Right renal cortex interstitium (tissue), 3 donors: ENCODE data around the gene MCAM. TPM values are rescaled to one million over a fixed set of nuclear protein-coding genes. Genes with fewer than 3 reads are reported as not detected.

Experiments used
- DNase-seq, 3 donors: peaks; one replicate each; pipeline ENCODE4 v3.0.0-alpha.2; 2013; ENCODE audit warnings: low read depth in 3 of 3, low spot score in 2 of 3
- polyA plus RNA-seq, 3 donors: library from polyadenylated mRNA; unstranded; fragments of 120-200 nt; gene quantifications; one replicate each; pipeline ENCODE4 v1.2.1, GENCODE V29; 2013; ENCODE audit not compliant: insufficient read length in 3 of 3

Gene MCAM
- 10 to 100 TPM; 48.5 to 51.9 (median 51.6) TPM for polyA plus RNA-seq

GRCh38 chr11:119316729-119317591 is at the start of gene MCAM:
Gene MCAM (minus strand): TSS chr11:119317130. CDS start chr11:119317101, 29 bp downstream.
- DNase-seq = no peak

GRCh38 chr11:119365071-119365591 is 48.2 kb upstream of the MCAM start:
- DNase-seq = no peak

GRCh38 chr11:119363851-119364590 is 47.1 kb upstream of the MCAM start:
- DNase-seq = no peak

- DNase-seq = no peak
These were observed 46.3 kb upstream of the MCAM start for GRCh38 chr11:119363081-119363850.

- no peak for DNase-seq
These were observed 45.8 kb upstream of the MCAM start for GRCh38 chr11:119362741-119363080.

- DNase-seq = no peak
These were observed 45.2 kb upstream of the MCAM start for GRCh38 chr11:119361941-119362725.

- DNase-seq = no peak
These were observed 44.3 kb upstream of the MCAM start for GRCh38 chr11:119361056-119361787.

- DNase-seq = no peak
These were observed 42.7 kb upstream of the MCAM start for GRCh38 chr11:119359365-119360214.

- DNase-seq = no peak
These were observed 40.1 kb upstream of the MCAM start for GRCh38 chr11:119357074-119357473.

- DNase-seq = no peak
These were observed 39.6 kb upstream of the MCAM start for GRCh38 chr11:119356349-119357031.

GRCh38 chr11:119355091-119355843 is 38.3 kb upstream of the MCAM start:
- DNase-seq = no peak

GRCh38 chr11:119352857-119353260 is 35.9 kb upstream of the MCAM start:
- no peak for DNase-seq

GRCh38 chr11:119351232-119351631 is 34.3 kb upstream of the MCAM start:
- no peak for DNase-seq

- DNase-seq = no peak
These were observed 33.4 kb upstream of the MCAM start for GRCh38 chr11:119350302-119350701.

- DNase-seq = no peak
These were observed 31.1 kb upstream of the MCAM start for GRCh38 chr11:119347940-119348605.

- no peak for DNase-seq
These were observed 30.3 kb upstream of the MCAM start for GRCh38 chr11:119347242-119347641.

- DNase-seq = no peak
These were observed 29.7 kb upstream of the MCAM start, which contains the start of gene MFRP for GRCh38 chr11:119346605-119347004. Gene MFRP (minus strand): TSS chr11:119346705. CDS start chr11:119346513, 192 bp downstream.
